Measurements from ENCODE around the gene PPP1R14D.

DNA sequence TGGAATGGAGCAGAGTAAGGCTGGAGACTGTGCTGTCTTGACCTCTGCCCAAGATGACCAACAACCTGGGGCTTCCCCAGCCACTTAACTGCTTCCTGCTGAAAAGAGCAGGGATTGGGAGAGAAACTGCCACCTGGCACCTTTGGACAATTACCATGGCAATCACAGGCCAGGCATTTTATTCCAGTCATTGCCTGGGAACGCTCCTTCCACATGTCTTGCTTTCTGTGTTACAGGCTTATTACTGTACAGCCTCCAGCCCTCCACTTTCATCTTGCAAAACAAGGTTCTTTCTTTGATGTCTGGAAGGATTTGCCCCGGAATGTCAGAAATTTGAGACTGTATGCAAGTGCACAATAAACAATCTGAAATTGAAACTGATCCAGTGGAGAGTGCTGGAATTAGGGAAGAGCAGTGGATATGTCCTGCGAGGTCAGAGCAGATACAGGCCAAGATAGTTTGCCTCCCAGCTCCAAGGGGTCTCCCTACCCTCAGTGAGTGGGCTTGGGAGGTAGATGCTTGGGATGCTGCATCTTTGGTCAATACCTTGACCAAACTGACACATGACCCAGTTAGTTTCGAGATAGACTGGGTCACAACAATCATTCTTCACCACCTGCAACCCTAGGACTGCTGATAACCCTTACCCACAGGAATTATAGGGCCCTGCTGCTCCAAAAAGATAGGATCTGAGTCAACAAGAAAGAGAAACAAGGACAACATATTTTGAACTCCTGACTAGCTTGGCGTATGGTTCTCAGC, 2.7 kb downstream of the PPP1R14D start:
- TF ChIP-seq EZH2 (IDR thresholded peaks at IDR 0.05; ENCODE audit: insufficient read depth, poor library complexity, severe bottlenecking), result no peak
- TF ChIP-seq EZH2phosphoT487 (IDR thresholded peaks at IDR 0.05; ENCODE audit: insufficient read depth, low read depth), result no peak

All from GM23248 (cell line).